ENCODE measurements around the gene TGIF2LY.
"Not testable (repeated sequence)": the region's sequence is repeated elsewhere in the genome, so short reads cannot be mapped to it uniquely, and the experiment has no call there.

TGIF2LY gene

GRCh38 chrY:3578767-3579166 is at the start of gene TGIF2LY:
TSS of gene TGIF2LY (plus strand) at chrY:3579067. CDS start at chrY:3579245, 178 bp downstream.
- not testable (repeated sequence) for DNase-seq (ENCODE audit: low spot score)

Data from HuH-7.5 (cell line).